Thyroid gland (tissue), 4 donors: ENCODE measurements around the gene IKZF2.

ENCODE experiments used
- CTCF ChIP-seq, 6 experiments: fragments of 200-600 bp in 3 of 6; fragments of 450-650 bp in 3 of 6; sonication (generic) in 3 of 6; IDR thresholded peaks; one replicate each; pipeline ENCODE4 v1.5.1; 2016 to 2019; ENCODE audit warnings: antibody characterized with exemption in 6 of 6, mild to moderate bottlenecking in 2 of 6, inconsistent platforms in 1 of 6, moderate library complexity in 1 of 6
- POLR2A ChIP-seq, 2 donors: fragments of 450-650 bp; IDR thresholded peaks; one replicate each; pipeline ENCODE4 v1.6.1; 2017; ENCODE audit warnings: antibody characterized with exemption in 2 of 2, mild to moderate bottlenecking in 2 of 2, moderate library complexity in 1 of 2

GRCh38 chr2:213166109-213166508, 14.7 kb upstream of the IKZF2 start:
- TF ChIP-seq POLR2A (IDR thresholded peaks at IDR 0.05), result no peak
- TF ChIP-seq CTCF (IDR thresholded peaks at IDR 0.05), result no peak
